ENCODE data around the gene CHST3.
"Not testable (repeated sequence)": the region's sequence is repeated elsewhere in the genome, so short reads cannot be mapped to it uniquely, and the experiment has no call there.

Gene CHST3

DNA sequence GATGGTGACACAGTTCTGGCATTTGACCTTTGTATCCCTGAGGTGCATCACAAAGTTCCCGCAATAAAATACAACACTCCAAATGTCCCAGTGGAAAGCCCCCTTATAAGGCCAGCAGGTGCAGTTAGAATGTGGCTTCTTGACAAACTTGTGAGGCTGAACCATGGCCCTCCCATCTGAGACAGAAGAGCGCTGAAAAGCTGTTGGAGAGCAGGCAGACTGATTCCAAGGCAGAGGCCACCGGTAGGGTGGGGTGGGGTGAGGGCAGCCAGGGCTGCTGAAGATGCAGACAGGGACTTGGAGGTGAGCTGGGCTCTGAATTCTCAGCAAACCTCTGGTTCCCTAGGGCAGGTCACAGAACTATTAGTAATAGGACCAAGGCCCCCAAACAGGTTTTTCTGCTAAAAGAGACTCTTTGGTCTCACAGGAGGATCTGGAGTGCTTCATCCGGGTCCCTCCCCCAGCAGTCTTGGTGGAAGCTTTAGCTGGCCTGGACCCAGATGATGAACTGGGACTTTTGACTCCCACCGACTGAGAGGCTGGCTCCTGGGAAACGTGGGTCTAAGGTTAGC is 15.6 kb upstream of the CHST3 start:
- DNase-seq (ENCODE audit: low read depth in 3 of 3): no peak

- no peak for DNase-seq (ENCODE audit: low read depth in 3 of 3)
Measured at GRCh38 chr10:71950683-71951082, 13.5 kb upstream of the CHST3 start.

GRCh38 chr10:71952745-71953144 is 11.4 kb upstream of the CHST3 start:
- DNase-seq (ENCODE audit: low read depth in 3 of 3): no peak

- no peak for DNase-seq (ENCODE audit: low read depth in 3 of 3)
Measured at GRCh38 chr10:71957546-71958275, 6.5 kb upstream of the CHST3 start.

DNA sequence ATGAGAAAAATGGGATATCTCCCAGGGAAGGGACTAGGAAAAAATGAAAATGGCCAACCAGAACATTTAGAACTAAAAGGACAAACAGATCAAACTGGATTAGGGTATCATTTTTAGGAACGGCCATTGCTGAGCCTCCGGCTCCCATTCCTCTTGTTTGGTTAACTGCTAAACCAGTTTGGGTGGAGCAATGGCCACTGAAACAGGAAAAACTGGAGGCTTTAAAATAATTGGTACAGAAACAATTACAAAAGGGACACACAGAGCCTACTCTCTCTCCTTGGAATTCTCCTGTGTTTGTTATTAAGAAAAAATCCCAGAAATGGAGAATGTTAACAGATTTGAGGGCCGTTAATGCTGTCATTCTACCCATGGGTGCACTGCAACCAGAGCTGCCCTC is 4.7 kb upstream of the CHST3 start:
- no peak for DNase-seq (ENCODE audit: low read depth in 3 of 3)

DNA sequence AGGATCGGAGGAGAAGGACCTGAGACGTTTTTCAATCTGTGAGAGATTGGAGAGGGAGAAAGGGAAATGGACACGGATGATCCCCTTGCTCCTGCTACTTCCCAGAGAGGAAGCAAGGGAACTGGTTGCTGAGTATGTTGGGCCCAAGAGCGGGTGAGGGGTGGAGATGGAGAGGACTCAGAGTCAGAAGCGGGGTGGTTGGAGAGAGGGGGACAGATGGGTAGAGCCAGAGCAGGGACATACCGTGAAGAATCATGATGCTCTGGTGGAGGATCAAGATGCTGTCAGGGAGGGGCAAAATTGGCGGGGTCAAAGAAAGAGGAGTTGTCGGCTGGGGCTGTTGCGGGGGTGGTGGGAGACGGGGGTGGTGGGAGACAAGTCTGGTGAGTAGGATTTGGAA is 2.4 kb upstream of the CHST3 start:
- no peak for DNase-seq (ENCODE audit: low read depth in 3 of 3)

DNA sequence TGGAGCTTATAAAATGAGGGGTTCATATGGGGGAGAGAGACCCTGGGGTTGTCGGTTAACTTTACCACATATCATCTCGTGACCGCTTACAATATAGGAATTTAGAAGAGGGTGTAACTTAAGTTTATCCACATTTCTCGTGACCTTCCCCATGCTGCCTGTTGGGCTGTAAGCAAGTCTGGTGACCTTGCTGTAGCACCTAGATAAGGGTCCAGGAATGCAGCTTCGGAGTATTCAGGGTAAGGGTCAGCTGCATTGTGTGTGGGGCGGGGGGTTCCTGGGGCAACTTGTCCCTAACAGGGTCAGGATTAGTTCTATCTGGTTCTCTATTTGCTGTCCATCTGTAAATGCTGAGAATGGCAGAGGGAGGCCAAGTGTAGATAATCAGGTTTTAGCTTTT is 1.3 kb upstream of the CHST3 start:
- no peak for DNase-seq (ENCODE audit: low read depth in 3 of 3)

GRCh38 chr10:71963351-71964097 is 671 bp upstream of the CHST3 start:
- DNase-seq (ENCODE audit: low read depth in 3 of 3): no peak

GRCh38 chr10:71964743-71965515 is 734 bp downstream of the CHST3 start:
- peak in 1 of 3 donors; percentile 33 for DNase-seq (ENCODE audit: low read depth in 3 of 3)

DNA sequence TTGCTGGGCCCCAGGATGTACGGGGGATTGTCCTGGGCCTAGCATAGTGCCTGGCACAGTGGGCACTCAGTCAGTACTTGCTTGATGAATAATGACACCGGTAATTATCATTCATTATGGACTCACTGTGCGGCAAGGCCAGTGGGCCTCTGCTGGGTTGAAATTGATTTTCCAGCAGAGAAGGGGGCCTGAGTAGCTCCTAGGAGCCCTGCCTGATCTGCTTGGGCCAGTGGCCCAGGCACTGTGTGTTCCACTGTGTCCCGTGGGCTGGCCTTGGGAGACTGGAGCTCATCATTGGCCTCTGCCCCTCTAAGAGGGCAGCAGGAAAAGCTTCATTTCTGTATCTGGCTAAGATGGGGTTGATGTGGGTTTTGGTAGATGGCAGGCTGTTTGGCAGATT is 1.4 kb downstream of the CHST3 start:
- DNase-seq (ENCODE audit: low read depth in 3 of 3): no peak

DNA sequence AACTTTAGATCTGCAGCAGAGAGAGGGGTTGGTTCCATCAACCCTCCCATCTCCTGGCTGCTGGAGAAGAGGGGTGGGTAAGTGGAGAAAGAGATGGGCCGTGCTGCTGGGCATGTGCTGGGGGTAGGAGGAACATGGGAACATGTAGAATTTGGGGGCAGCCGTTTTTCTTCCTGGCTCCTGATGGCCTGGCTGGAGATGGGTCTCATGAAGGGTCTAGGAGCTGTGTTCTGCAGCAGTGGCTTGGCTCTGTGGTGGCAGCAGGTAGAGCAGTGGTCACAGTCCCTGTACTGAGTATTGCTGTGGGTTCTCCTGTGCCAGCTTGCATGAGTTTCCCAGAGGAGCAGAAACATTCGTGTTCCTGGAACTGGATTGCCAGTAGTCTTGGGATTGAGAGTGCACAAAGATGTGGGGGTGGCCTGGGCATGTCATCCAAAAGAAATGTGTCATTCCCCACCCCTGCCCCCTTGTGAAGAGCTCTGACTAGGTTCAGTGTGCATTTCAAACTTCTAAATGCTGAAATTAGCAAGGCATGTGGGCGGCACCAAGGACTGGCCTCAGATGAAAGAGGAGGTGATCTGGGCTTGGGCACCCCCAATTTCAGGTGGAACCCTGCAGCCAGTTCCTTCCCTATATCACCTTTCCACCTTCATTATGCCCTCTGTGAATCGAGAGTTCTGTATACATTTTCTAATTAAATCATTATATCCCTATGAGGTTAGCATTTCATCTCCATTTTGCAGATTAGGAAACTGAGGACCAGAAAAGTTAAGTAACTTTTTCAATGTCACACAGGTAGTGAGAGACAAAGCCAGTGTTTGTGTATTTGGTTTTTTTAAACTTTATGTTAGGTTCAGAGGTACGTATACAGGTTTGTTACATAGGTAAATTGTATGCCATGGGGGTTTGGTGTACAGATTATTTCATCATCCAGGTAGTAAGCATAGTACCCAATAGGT is 2.1 kb downstream of the CHST3 start:
- DNase-seq (ENCODE audit: low read depth in 3 of 3): no peak

GRCh38 chr10:71967958-71968357 is 3.8 kb downstream of the CHST3 start:
- DNase-seq (ENCODE audit: low read depth in 3 of 3): not testable (repeated sequence)

- no peak for DNase-seq (ENCODE audit: low read depth in 3 of 3)
Measured at GRCh38 chr10:71968553-71969474, 4.6 kb downstream of the CHST3 start.

DNA sequence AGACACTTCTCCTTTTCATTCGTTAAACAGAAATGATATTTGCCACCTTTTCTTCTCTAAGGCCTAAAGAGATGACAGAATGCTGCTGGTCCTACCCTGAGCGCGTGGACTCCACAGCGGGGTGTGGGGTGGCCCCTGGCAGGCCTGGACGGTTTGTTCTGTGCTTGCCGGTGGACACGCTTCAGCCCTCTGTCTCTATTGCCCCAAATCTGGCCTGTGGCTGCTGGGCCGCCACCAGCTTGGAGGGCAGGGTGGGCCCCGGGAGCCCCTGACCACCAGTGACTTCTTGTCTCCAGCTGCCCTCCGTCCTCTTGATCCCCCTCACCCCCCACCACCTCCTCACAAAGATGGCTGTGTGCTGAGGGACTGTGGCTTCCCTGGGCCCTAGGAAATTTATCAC is 5.7 kb downstream of the CHST3 start:
- DNase-seq (ENCODE audit: low read depth in 3 of 3): no peak

- no peak for DNase-seq (ENCODE audit: low read depth in 3 of 3)
Measured at GRCh38 chr10:71970331-71970730, 6.1 kb downstream of the CHST3 start.

DNA sequence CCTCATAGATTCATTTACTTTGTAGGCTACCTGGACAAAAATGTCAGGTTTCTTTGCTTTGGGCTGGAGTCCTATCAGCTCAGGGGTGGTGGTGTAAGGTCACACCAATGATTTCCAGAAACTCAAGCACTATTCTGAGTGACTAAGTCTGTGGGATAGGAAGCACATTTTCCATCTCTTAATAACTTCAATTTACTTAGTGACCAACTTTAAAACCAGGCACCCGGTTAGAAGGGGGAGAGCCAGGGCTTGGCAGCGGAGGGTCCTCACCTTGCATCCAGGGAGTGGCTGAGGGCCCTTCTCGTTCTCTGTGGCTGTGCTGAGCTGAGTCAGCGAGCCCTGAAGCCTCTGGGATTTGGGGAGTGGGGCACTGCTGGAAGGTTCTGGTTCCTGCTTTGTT is 6.7 kb downstream of the CHST3 start:
- no peak for DNase-seq (ENCODE audit: low read depth in 3 of 3)

GRCh38 chr10:71971311-71971731 is 7.1 kb downstream of the CHST3 start:
- no peak for DNase-seq (ENCODE audit: low read depth in 3 of 3)

- no peak for DNase-seq (ENCODE audit: low read depth in 3 of 3)
Measured at GRCh38 chr10:71971769-71972555, 7.8 kb downstream of the CHST3 start.

All from stimulated activated CD4-positive, alpha-beta T cell treated with anti-CD3 and anti-CD28 coated beads, TNF-alpha, amount 100 ng/mL, for 48 hours (primary cell).